ENCODE results near the gene FUT8. TPM values are rescaled to one million over a fixed set of nuclear protein-coding genes. Genes with fewer than 3 reads are reported as not detected.
"Not testable (repeated sequence)": the region's sequence is repeated elsewhere in the genome, so short reads cannot be mapped to it uniquely, and the experiment has no call there.

Gene FUT8
- total RNA-seq, 1 experiment from 2014 or later: 78.0 TPM

DNA sequence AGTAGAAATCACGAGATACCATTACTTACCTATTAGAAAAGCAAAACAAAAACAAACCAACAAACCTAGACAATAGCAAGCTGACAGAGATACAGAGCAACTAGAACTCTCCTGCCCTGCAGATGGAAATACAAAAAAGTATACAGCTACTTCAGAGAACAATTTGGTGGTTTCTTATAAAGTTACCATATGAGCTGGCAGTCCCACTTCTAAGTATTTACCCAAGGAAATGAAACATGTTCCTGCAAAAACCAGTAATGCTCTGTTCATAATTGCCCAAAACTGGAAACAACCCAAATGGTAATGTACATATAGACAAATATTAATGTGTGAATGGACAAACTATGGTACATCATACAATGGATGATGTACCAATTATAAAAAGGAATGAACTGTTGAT lies 31.7 kb downstream of the FUT8 start:
- no peaks in the 10 kb centered on the region for H3K36me3 ChIP-seq
- H3K27me3 ChIP-seq (replicated peaks): no peaks in the 10 kb centered on the region
- H3K27ac ChIP-seq: no peak overlapping the region
- no peaks in the 10 kb centered on the region for H3K4me1 ChIP-seq (replicated peaks)
- no peak for DNase-seq (ENCODE audit: low read depth in 1 of 2, low spot score in 2 of 2)
- H3K4me3 ChIP-seq: no peak overlapping the region
- H3K9me3 ChIP-seq (replicated peaks): no peaks in the 10 kb centered on the region

DNA sequence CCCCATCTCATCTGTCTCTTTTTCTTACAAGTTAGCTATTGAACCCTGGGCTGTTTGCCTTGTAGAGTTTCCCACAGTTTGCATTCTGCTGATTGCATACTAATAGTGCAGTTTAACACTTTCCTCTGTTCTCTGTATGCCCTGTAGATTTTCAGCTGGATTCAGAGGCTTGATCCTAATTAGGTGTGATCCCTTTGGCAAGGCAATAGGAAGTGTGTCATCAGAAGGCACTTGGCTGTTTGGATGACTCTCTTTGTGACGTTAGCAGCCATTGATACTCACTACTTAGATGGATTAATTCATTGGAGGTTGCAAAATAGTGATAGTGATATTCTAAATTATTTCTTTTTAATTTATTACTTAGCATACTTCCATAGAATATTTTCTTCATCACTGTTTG lies 33.6 kb downstream of the FUT8 start:
- DNase-seq (ENCODE audit: low read depth in 1 of 2, low spot score in 2 of 2): no peak
- Histone ChIP-seq H3K4me1 (replicated peaks) (no peaks in the 10 kb centered on the region), H3K27ac (no peak overlapping the region), H3K4me3 (no peak overlapping the region), H3K27me3 (replicated peaks) (no peaks in the 10 kb centered on the region), H3K36me3 (no peaks in the 10 kb centered on the region), H3K9me3 (replicated peaks) (no peaks in the 10 kb centered on the region)

DNA sequence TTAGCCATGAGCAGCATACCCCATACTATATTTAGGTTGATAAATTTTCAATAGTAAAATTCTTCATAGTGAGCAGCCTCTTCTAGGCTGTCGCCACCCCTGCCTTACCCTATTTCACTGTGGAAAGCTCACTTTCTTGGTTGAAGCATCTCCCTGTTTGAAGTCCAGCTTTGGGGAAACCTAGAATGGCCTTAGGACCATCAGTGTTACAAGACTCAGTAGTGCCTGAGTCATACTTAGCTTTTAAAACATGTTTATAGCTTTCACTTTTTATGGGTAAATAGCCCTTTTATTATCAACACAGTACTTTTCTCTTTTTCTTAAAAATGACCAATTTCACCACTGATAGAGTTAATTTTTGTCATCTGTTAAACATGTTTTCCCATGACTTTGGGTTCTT lies 37.1 kb downstream of the FUT8 start:
- Histone ChIP-seq H3K4me3 (no peak overlapping the region), H3K9me3 (replicated peaks) (no peaks in the 10 kb centered on the region), H3K36me3 (no peaks in the 10 kb centered on the region), H3K27me3 (replicated peaks) (no peaks in the 10 kb centered on the region), H3K27ac (no peak overlapping the region), H3K4me1 (replicated peaks) (no peaks in the 10 kb centered on the region)
- no peak for DNase-seq (ENCODE audit: low read depth in 1 of 2, low spot score in 2 of 2)

DNA sequence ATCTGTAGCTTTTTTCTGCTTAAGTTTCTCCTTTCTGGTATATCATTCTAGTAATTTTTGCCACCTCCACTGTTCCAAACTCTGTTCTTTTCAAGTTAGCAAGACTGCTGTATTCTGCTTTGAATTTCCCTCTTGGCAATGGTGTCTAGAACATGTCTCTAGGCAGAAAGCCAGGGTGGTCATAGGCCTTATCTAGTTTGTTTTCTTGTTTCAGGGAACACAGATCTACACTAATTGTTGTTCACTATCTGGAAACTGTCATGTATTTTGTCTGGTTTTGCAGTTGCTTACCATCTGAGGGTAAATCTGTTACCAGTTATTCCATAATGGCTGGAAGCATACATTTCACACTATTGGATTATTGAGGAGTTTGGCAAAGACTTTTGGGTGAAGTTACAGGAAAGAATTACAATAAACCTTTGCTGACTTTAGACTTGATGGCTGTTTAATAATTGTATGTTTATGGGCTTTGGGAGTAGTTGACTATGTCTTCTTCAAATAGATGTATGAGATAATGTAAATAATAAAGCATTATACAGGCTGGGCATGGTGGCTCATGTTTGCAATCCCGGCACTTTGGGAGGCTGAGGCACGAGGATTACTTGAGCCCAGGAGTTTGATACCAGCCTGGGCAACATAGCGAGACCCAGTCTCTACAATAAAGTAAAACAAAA lies 41.4 kb downstream of the FUT8 start:
- Histone ChIP-seq H3K4me3 (no peak overlapping the region), H3K27me3 (replicated peaks) (no peaks in the 10 kb centered on the region), H3K9me3 (replicated peaks) (no peaks in the 10 kb centered on the region), H3K27ac (no peak overlapping the region), H3K36me3 (peaks cover 8% of the 10 kb centered on the region), H3K4me1 (replicated peaks) (no peaks in the 10 kb centered on the region)
- no peak for DNase-seq (ENCODE audit: low read depth in 1 of 2, low spot score in 2 of 2)

DNA sequence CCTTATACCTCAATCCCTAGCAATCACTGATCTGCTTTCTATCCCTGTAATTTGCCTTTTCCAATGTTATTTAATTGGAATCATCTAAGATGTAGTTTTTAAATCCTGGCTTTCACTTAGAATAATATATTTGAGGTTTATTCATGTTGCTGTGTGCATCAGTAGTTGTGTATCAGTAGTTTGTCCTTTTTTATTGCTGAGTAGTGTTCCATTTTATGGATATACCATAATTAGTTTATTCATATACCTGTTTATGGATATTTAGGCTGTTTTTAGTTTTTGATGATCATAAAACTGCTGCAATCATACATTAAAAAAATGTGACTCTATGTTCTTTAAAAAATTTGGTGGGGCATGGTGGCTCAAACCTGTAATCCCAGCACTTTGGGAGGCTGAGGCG lies 43.7 kb downstream of the FUT8 start:
- no peaks in the 10 kb centered on the region for H3K27me3 ChIP-seq (replicated peaks)
- peaks cover 5% of the 10 kb centered on the region for H3K4me1 ChIP-seq (replicated peaks)
- no peak for DNase-seq (ENCODE audit: low read depth in 1 of 2, low spot score in 2 of 2)
- H3K9me3 ChIP-seq (replicated peaks): no peaks in the 10 kb centered on the region
- H3K27ac ChIP-seq: no peak overlapping the region
- H3K36me3 ChIP-seq: peaks cover 21% of the 10 kb centered on the region
- H3K4me3 ChIP-seq: no peak overlapping the region

DNA sequence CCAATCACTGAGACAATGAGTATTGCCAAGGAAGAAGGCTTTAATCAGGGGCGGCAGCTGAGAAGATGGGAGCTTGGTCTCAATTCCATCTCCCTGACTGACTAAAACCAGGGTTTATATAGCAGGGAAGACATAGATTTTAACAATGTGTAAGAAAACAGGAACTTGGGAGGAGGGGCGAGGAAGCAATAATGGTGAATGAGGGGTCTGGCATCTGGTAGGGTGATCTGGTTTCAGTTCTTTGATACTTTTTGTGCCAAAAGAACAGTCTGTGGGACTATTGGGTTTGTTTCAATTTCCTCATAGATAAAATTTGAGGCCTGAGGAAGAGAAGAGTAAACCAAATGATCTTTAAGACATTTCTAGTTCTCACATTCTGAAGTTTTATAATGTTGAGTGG lies 49.2 kb downstream of the FUT8 start:
- no peak for DNase-seq (ENCODE audit: low read depth in 1 of 2, low spot score in 2 of 2)
- peak overlapping the region; percentile 60 for H3K27ac ChIP-seq
- no peaks in the 10 kb centered on the region for H3K9me3 ChIP-seq (replicated peaks)
- H3K36me3 ChIP-seq: peaks cover 24% of the 10 kb centered on the region
- no peak overlapping the region for H3K4me3 ChIP-seq
- no peaks in the 10 kb centered on the region for H3K27me3 ChIP-seq (replicated peaks)
- peaks cover 22% of the 10 kb centered on the region for H3K4me1 ChIP-seq (replicated peaks)

DNA sequence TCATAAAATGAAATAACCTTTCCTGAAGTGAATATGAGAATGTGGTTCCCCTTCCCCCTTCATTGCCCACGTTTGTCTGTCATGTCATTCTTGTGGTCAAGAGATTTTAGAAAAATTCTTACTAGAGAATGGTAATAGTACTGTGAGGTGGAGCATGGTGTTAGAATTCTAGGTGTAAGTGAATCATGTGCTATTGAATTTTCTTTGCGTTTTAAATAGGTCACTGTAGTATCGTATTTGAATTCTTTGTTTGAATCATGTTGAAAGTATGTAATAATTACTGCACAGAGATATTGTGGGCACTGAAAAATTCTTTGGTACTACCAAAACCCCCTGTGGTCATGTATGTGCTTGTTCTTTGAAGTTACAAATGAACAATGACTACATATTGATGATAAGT lies 49.9 kb downstream of the FUT8 start:
- Histone ChIP-seq H3K4me1 (replicated peaks) (peaks cover 22% of the 10 kb centered on the region), H3K9me3 (replicated peaks) (no peaks in the 10 kb centered on the region), H3K4me3 (no peak overlapping the region), H3K27ac (peak overlapping the region; percentile 60), H3K27me3 (replicated peaks) (no peaks in the 10 kb centered on the region), H3K36me3 (peaks cover 19% of the 10 kb centered on the region)
- peak in 1 of 2 experiments; percentile 56 for DNase-seq (ENCODE audit: low read depth in 1 of 2, low spot score in 2 of 2)

DNA sequence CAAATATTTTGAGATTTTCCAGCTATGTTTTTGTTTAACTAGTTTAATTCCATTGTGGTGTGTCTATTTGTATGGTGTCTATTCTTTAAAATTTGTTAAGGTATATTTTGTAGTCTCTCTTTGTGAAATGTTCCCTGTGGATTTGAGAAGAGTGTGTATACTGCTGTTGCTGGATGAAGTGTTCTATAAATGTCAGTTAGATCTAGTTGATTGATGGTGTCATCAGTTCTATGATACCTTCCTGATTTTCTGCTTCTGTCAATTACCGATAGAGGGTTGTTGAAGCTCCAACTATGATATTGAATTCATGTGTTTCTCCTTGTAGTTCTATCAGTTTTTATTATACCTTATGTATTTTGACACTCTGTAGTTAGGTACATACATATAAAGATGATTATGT lies 53.1 kb downstream of the FUT8 start:
- Histone ChIP-seq H3K27me3 (replicated peaks) (no peaks in the 10 kb centered on the region), H3K9me3 (replicated peaks) (no peaks in the 10 kb centered on the region), H3K4me3 (no peak overlapping the region), H3K36me3 (peaks cover 12% of the 10 kb centered on the region), H3K27ac (no peak overlapping the region), H3K4me1 (replicated peaks) (peaks cover 22% of the 10 kb centered on the region)
- no peak for DNase-seq (ENCODE audit: low read depth in 1 of 2, low spot score in 2 of 2)

DNA sequence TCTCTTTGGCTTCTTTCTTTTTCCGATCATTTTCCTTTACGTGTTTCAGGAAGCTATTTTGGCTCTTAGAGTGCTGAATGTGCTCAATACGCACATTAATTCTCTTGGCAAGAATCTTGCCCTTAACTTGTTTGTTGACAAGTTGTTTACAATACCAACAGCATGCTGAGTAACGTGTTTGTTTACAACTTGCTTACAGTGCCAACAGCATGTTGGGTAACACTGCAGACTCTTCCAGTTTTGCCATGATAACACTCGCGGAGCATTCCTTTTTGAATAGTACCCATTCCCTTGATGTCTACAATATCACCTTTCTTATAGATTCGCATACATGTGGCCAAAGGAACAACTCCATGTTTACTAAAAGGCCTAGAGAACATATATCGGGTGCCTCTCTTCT lies 55.4 kb downstream of the FUT8 start:
- DNase-seq (ENCODE audit: low read depth in 1 of 2, low spot score in 2 of 2); H3K27ac ChIP-seq; H3K4me3 ChIP-seq; H3K27me3 ChIP-seq (replicated peaks); H3K4me1 ChIP-seq (replicated peaks); H3K9me3 ChIP-seq (replicated peaks); H3K36me3 ChIP-seq: not testable (repeated sequence)

DNA sequence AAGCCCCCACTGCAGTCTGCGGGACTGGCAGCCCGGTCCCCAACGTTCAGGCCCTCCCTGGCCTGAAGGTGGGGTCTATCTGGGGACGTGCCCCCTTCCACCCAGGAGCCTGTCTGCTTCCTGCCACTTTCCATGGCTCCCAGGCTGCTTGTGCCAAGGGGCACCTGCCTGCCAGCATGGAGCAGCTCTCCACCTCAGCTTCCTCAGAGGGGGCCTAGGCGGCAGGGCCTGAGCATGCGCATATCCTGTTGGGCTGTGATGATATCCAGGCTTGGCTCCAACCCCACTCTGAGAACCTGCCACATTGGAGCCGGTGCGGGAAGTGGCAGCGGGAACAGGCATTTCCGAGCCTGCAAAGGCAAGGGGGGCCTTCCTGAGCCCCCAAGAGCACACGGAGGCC lies 57.4 kb downstream of the FUT8 start:
- no peaks in the 10 kb centered on the region for H3K9me3 ChIP-seq (replicated peaks)

DNA sequence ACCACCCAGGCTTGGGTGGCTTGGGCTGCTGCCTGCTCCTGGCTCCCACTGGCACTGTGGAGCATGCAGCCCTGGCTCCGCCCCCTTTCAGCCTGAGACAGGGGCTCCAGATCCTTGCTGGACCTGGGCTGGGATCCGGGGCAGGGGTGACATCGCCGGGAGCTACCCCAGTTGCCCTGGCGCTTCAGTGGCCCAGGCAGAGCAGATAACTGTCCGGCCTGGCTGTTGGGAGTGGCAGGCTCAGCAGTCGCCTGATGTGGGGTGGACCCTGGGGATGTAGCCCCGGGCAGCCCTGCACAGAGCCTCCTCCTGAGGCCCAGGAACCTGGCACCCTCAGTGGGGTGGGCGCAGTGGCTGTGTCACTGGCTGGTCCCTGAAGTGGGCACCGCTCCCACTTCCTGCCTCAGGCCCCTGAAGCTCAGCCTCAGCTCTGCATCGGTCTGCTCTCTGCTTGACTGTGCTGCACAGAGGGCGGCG lies 57.9 kb downstream of the FUT8 start:
- H3K4me1 ChIP-seq (replicated peaks): no peaks in the 10 kb centered on the region
- H3K9me3 ChIP-seq (replicated peaks): no peaks in the 10 kb centered on the region
- no peaks in the 10 kb centered on the region for H3K27me3 ChIP-seq (replicated peaks)
- H3K4me3 ChIP-seq: no peak overlapping the region
- H3K27ac ChIP-seq: no peak overlapping the region
- no peaks in the 10 kb centered on the region for H3K36me3 ChIP-seq
- DNase-seq (ENCODE audit: low read depth in 1 of 2, low spot score in 2 of 2): no peak

More for the DNA sequence above, 57.4 kb downstream of the FUT8 start:
- no peak overlapping the region for H3K27ac ChIP-seq
- no peaks in the 10 kb centered on the region for H3K36me3 ChIP-seq
- H3K4me3 ChIP-seq: no peak overlapping the region
- no peaks in the 10 kb centered on the region for H3K27me3 ChIP-seq (replicated peaks)
- no peak for DNase-seq (ENCODE audit: low read depth in 1 of 2, low spot score in 2 of 2)
- no peaks in the 10 kb centered on the region for H3K4me1 ChIP-seq (replicated peaks)

DNA sequence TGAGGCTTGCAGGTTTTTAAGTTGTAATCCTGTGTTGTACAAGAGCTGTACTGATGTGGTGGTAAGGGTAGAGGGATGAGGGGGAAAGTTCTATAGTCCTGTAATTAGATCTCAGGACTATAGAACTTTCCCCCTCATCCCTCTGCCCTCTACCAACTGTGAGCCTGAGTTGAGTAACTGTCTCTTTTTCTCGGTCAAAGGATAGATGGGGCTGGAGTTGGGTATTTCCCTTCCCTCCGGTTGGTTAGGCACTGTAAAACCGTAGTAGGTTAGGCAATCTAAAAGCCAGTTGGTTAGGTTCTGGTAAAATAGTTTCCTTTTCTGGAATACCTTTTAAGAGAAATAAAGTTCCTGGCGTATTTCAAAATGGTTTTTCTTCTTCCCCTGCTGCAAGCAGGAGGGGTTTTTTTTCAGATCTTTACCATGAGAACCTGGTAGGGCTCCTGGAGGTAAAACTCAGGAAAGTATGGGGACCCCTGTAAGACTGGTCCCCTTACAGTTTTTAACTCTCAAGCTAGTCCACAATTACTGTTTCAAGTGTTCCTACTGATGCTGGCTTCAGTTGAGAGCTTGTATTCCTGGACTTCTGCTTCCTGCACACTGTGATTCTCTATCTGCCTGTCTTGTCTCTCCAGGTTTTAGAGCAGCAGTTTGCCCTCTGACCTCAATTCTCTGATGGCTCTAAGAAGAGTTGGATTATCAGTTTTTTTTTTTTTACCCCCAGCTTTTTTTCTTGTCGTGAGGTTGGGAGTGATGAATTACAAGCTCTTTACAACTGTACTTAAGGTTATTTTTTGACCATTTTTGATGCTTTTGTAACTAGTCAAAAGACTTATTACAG lies 58.7 kb downstream of the FUT8 start:
- H3K4me1 ChIP-seq (replicated peaks): no peaks in the 10 kb centered on the region
- no peaks in the 10 kb centered on the region for H3K36me3 ChIP-seq
- no peak overlapping the region for H3K27ac ChIP-seq
- H3K27me3 ChIP-seq (replicated peaks): no peaks in the 10 kb centered on the region
- H3K9me3 ChIP-seq (replicated peaks): no peaks in the 10 kb centered on the region
- H3K4me3 ChIP-seq: no peak overlapping the region
- no peak for DNase-seq (ENCODE audit: low read depth in 1 of 2, low spot score in 2 of 2)

DNA sequence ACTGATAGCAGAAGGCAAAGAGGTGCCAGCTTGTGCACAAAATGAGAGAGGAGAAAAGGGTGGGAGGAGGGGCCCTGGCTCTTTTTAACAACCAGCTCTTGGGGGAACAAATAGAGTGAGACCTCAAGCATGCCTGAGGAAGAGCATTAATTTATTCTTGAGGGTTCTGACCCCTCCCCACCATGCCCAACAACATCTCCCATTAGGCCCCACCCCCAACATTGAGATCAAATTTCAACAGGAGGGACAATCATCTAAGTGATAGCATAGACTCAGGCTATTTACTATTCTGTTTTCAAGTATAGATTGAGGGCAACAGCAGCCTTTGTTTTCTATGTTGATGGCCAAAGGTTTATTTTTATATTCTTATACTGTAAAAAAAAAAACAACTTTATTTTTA lies 59.7 kb downstream of the FUT8 start:
- Histone ChIP-seq H3K36me3 (no peaks in the 10 kb centered on the region), H3K9me3 (replicated peaks) (no peaks in the 10 kb centered on the region), H3K4me3 (no peak overlapping the region), H3K27ac (no peak overlapping the region), H3K27me3 (replicated peaks) (no peaks in the 10 kb centered on the region), H3K4me1 (replicated peaks) (no peaks in the 10 kb centered on the region)
- no peak for DNase-seq (ENCODE audit: low read depth in 1 of 2, low spot score in 2 of 2)

DNA sequence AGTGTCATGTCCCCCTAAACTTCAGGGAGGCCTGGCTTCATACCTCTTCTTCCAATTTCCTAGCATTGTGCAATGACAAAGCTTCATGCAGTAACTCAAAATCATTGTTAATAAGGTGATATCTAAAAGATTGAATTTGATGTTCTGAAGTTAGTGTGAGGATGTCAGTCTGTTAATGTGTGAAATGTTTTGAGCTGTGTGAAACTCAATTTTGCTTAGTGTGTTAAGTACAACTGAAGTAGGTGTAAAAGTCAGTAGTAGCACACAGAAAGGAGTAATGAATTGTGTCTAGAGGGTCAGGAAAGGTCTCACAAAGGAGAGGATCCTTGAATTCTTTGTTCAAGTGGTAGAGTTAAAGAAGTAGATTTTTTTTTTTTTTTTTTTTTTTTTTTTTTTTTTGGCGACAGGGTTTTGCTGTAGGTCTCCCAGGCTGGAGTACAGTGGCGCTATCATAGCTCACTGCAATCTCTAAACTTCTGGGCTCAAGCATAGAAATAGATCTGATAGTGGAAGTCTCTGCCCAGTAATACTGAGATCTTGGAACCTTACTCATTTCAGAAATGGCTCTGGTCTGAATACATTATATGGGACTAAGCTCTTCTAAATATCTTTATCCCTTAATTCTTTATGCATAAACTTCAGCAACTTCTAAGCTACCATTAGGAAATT lies 63.9 kb downstream of the FUT8 start:
- Histone ChIP-seq H3K4me1 (replicated peaks) (peaks cover 11% of the 10 kb centered on the region), H3K9me3 (replicated peaks) (no peaks in the 10 kb centered on the region), H3K27me3 (replicated peaks) (no peaks in the 10 kb centered on the region), H3K36me3 (no peaks in the 10 kb centered on the region), H3K27ac (no peak overlapping the region), H3K4me3 (no peak overlapping the region)
- DNase-seq (ENCODE audit: low read depth in 1 of 2, low spot score in 2 of 2): no peak
